ENCODE data around the gene SUPT5H. TPM values are rescaled to one million over a fixed set of nuclear protein-coding genes. Genes with fewer than 3 reads are reported as not detected.

SUPT5H gene
- total and polyA plus RNA-seq, 2 of the 8 experiments (the other 6 are each of a cell fraction or from before 2014, with no cell fraction given), result 77.8 to 111 TPM

DNA sequence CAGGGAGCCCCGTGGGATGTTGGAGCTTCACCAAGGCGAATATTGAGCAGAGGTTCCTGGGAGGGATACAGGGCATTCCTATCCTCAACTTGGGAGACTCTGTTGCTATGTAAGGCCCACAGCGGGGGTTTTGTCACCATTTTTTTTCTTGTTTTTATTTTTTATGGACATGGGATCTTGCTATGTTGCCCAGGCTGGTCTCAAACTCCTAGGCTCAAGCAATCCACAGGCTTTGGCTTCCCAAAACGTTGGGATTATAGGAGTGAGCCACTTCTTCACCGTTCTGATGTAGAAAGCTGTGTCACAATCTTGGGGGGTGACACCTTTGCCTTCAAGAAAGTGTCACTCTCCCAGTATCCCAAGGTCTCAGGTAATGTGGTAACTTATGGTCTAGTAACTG lies 56.0 kb downstream of the SUPT5H start:
- FAIRE-seq, result no peak
- no peaks in the 10 kb centered on the region for H3K79me1 ChIP-seq (ENCODE audit: low read depth, low read length)
- TF ChIP-seq EGR1 (IDR thresholded peaks at IDR 0.05; ENCODE audit: borderline replicate concordance, low read depth, low read length) (no peak), JUN (IDR thresholded peaks at IDR 0.05; ENCODE audit: low read depth, low read length) (no peak)

More for the DNA sequence above, 56.0 kb downstream of the SUPT5H start:
- no peak overlapping the region for H4K5ac ChIP-seq (ENCODE audit: insufficient read length, low read depth, low read length)
- no peak overlapping the region for H2BK120ac ChIP-seq (replicated peaks; ENCODE audit: low read depth, low read length)
- no peak overlapping the region for H3K23ac ChIP-seq (ENCODE audit: insufficient read length)
- peaks cover 3 to 8% of the 10 kb centered on the region in 2 experiments; a peak in 3 of 4 replicates for H3K9me3 ChIP-seq (ENCODE audit: insufficient read depth in 2 of 2, low read depth in 1 of 2, low read length in 1 of 2)
- no peak overlapping the region for H2BK5ac ChIP-seq (ENCODE audit: low read depth, low read length)
- H3K23me2 ChIP-seq (ENCODE audit: low read depth, low read length), result peaks cover 15% of the 10 kb centered on the region
- H3K4ac ChIP-seq (replicated peaks; ENCODE audit: insufficient read length, low read depth, low read length), result no peak overlapping the region
- peaks cover 4 to 6% (median 5%) of the 10 kb centered on the region in 4 experiments; a peak in 5 of 7 replicates for H3K4me1 ChIP-seq (replicated peaks in 1 of 4; ENCODE audit: control insufficient read depth in 3 of 4, insufficient read depth in 4 of 4, low read length in 3 of 4)
- H3K9ac ChIP-seq (replicated peaks in 1 of 4; ENCODE audit: extremely low read depth in 1 of 4, low read depth in 3 of 4, low read length in 3 of 4), result no peak overlapping the region
- WGBS, 2 experiments (ENCODE audit: extremely low coverage in 1 of 2, insufficient coverage in 1 of 2, insufficient read length in 1 of 2, insufficient replicate concordance in 2 of 2, low coverage in 1 of 2, low lambda C conversion rate in 2 of 2, missing lambda C conversion rate in 1 of 2), result 82% methylated on average over 5 of the region's 5 CpGs; no CpG with 5 or more reads in 1 of the 2 experiments
- H3K27me3 ChIP-seq (replicated peaks in 1 of 4; ENCODE audit: control insufficient read depth in 3 of 4, extremely low read depth in 1 of 4, insufficient read depth in 3 of 4, low read length in 3 of 4), result peaks cover 28 to 81% (median 73%) of the 10 kb centered on the region in 4 experiments
- no peak overlapping the region for H2AK5ac ChIP-seq (ENCODE audit: low read depth, low read length)
- no peak overlapping the region for H3K14ac ChIP-seq (ENCODE audit: insufficient read length)
- no peak overlapping the region for H3K56ac ChIP-seq (replicated peaks; ENCODE audit: insufficient read length, low read depth, low read length)
- H2BK20ac ChIP-seq (ENCODE audit: low read length), result no peak overlapping the region
- no peak overlapping the region for H2BK15ac ChIP-seq (ENCODE audit: low read length)
- H3K36me3 ChIP-seq (ENCODE audit: control insufficient read depth in 2 of 4, insufficient read depth in 4 of 4, low read length in 3 of 4), result no peaks in the 10 kb centered on the region
- CTCF ChIA-PET (ENCODE audit: partially characterized antibody), result interaction anchor here (0.6 to 6.5 kb wide), 9 partner anchors 10 to 185 kb away, joined by 3 to 47 read pairs (median 3); no protein-coding TSS in a partner anchor
- no peak overlapping the region for H3K18ac ChIP-seq (ENCODE audit: extremely low read depth, low read length)
- H4K91ac ChIP-seq (replicated peaks; ENCODE audit: insufficient read length, low read length), result no peak overlapping the region
- no peak overlapping the region for H2BK12ac ChIP-seq (ENCODE audit: low read depth, low read length)
- no peaks in the 10 kb centered on the region for H3K79me2 ChIP-seq (ENCODE audit: control insufficient read depth in 1 of 2, insufficient read depth in 2 of 2, low read length in 2 of 2)
- H4K20me1 ChIP-seq (replicated peaks in 1 of 2; ENCODE audit: control insufficient read depth in 1 of 2, insufficient read depth in 2 of 2, low read length in 2 of 2), result peaks cover 0 to 2% of the 10 kb centered on the region in 2 experiments
- no peak overlapping the region for H3K4me2 ChIP-seq (ENCODE audit: insufficient read depth in 1 of 2, low read depth in 2 of 2, low read length in 2 of 2)
- H3K4me3 ChIP-seq (ENCODE audit: extremely low read depth in 1 of 4, insufficient read depth in 2 of 4, low read depth in 3 of 4, low read length in 4 of 4), result no peak overlapping the region
- no peak overlapping the region for H2AFZ ChIP-seq (ENCODE audit: low read length)
- POLR2A ChIA-PET (ENCODE audit: partially characterized antibody), result interaction anchor here (0.6 to 1.5 kb wide), 9 partner anchors 8 to 90 kb away, joined by 3 to 7 read pairs (median 3); partner anchors contain the start of genes EID2B and RPS16
- no peak for DNase-seq (ENCODE audit: low read depth in 1 of 2, low spot score in 2 of 2)
- H4K8ac ChIP-seq (ENCODE audit: extremely low read depth, insufficient read depth, low read length), result no peak overlapping the region
- no peak overlapping the region for H3K27ac ChIP-seq (ENCODE audit: low read depth, low read length)

Measured in H1 (cell line).